GM23338 (cell line): ENCODE measurements around the gene BCAM. TPM values are rescaled to one million over a fixed set of nuclear protein-coding genes. Genes with fewer than 3 reads are reported as not detected.

Source experiments
- ATAC-seq: fragments of 200-7000 bp; cut with Tn5 transposase; 3 replicates; pipeline ENCODE4 v1.9.1; 2020
- DNase-seq: peaks from one replicate; pipeline ENCODE4 v3.0.0-alpha.2; 2015; ENCODE audit warnings: low spot score
- H2AFZ ChIP-seq: fragments of 200-600 bp; sonication (generic); 2 replicates; pipeline ENCODE4 v1.8.0; 2016; ENCODE audit warnings: antibody characterized with exemption, mild to moderate bottlenecking, moderate library complexity
- H3F3A ChIP-seq: fragments of 200-600 bp; sonication (generic); replicated peaks from 2 replicates; pipeline ENCODE4 v1.8.0; 2017; ENCODE audit warnings: antibody characterized with exemption, mixed run types, low read depth
- H3K27ac ChIP-seq: fragments of 200-600 bp; sonication (generic); 2 replicates; pipeline ENCODE4 v1.6.1; 2016; ENCODE audit warnings: low read depth
- H3K27me3 ChIP-seq: fragments of 200-600 bp; sonication (generic); 2 replicates; pipeline ENCODE4 v1.8.0; 2016; ENCODE audit warnings: mild to moderate bottlenecking, mixed run types, moderate library complexity; ENCODE audit not compliant: insufficient read depth
- H3K36me3 ChIP-seq: fragments of 200-600 bp; sonication (generic); 2 replicates; pipeline ENCODE4 v1.8.0; 2016; ENCODE audit warnings: mild to moderate bottlenecking; ENCODE audit not compliant: insufficient read depth
- H3K4me1 ChIP-seq: fragments of 200-600 bp; sonication (generic); 2 replicates; pipeline ENCODE4 v1.8.0; 2016; ENCODE audit warnings: mild to moderate bottlenecking, moderate library complexity; ENCODE audit not compliant: insufficient read depth
- H3K4me2 ChIP-seq: fragments of 200-600 bp; sonication (generic); 2 replicates; pipeline ENCODE4 v1.7.1; 2017; ENCODE audit warnings: mixed run types
- H3K4me3 ChIP-seq: fragments of 200-600 bp; sonication (generic); 2 replicates; pipeline ENCODE4 v1.6.1; 2016; ENCODE audit warnings: mixed run types
- H3K79me2 ChIP-seq: fragments of 200-600 bp; sonication (generic); replicated peaks from 2 replicates; pipeline ENCODE4 v1.8.0; 2017; ENCODE audit warnings: mild to moderate bottlenecking; ENCODE audit not compliant: insufficient read depth
- H3K9me2 ChIP-seq: fragments of 200-600 bp; sonication (generic); 2 replicates; pipeline ENCODE4 v1.8.0; 2017; ENCODE audit not compliant: insufficient read depth
- H4K20me1 ChIP-seq: fragments of 200-600 bp; sonication (generic); replicated peaks from 2 replicates; pipeline ENCODE4 v1.8.0; 2017; ENCODE audit warnings: mild to moderate bottlenecking; ENCODE audit not compliant: insufficient read depth
- H3K27ac Mint-ChIP-seq: 2 replicates; pipeline ENCODE4 v1.8.0; 2020; ENCODE audit warnings: inconsistent platforms, mild to moderate bottlenecking, moderate library complexity, mixed read lengths
- H3K27me3 Mint-ChIP-seq: 3 replicates; pipeline ENCODE4 v1.8.0; 2022; ENCODE audit warnings: low read depth, mild to moderate bottlenecking, moderate library complexity, mixed read lengths, inconsistent platforms; ENCODE audit not compliant: insufficient read depth, poor library complexity
- H3K36me3 Mint-ChIP-seq: 3 replicates; pipeline ENCODE4 v1.8.0; 2021; ENCODE audit warnings: low read depth, mild to moderate bottlenecking, inconsistent platforms, moderate library complexity, mixed read lengths
- H3K4me1 Mint-ChIP-seq: 3 replicates; pipeline ENCODE4 v1.8.0; 2020; ENCODE audit warnings: mild to moderate bottlenecking, inconsistent platforms, mixed read lengths
- H3K4me3 Mint-ChIP-seq: 3 replicates; pipeline ENCODE4 v1.8.0; 2021; ENCODE audit warnings: moderate library complexity, mild to moderate bottlenecking, inconsistent platforms, mixed read lengths
- H3K9me3 Mint-ChIP-seq: 3 replicates; pipeline ENCODE4 v1.8.0; 2020; ENCODE audit warnings: moderate library complexity, mild to moderate bottlenecking, inconsistent platforms, mixed read lengths
- CREB1 ChIP-seq: fragments of 250-450 bp; sonication (Bioruptor Pico); IDR thresholded peaks from 2 replicates; pipeline ENCODE4 v1.5.0; 2020; ENCODE audit warnings: low read depth, mild to moderate bottlenecking, moderate library complexity
- EZH2 ChIP-seq: fragments of 200-600 bp; sonication (generic); IDR thresholded peaks from one replicate; pipeline ENCODE4 v1.8.0; 2017; ENCODE audit warnings: antibody characterized with exemption, mild to moderate bottlenecking, low read depth; ENCODE audit not compliant: unreplicated experiment
- EZH2phosphoT487 ChIP-seq: fragments of 200-600 bp; sonication (generic); IDR thresholded peaks from one replicate; pipeline ENCODE4 v1.8.1; 2018; ENCODE audit warnings: antibody characterized with exemption; ENCODE audit not compliant: unreplicated experiment
- JUNB ChIP-seq: IDR thresholded peaks from one replicate; pipeline ENCODE4 v1.6.1; 2016; ENCODE audit warnings: antibody characterized with exemption; ENCODE audit not compliant: unreplicated experiment
- NANOG ChIP-seq: IDR thresholded peaks from 2 replicates; pipeline ENCODE4 v1.6.1; 2016; ENCODE audit warnings: antibody characterized with exemption, borderline replicate concordance
- POLR2AphosphoS5 ChIP-seq: IDR thresholded peaks from 2 replicates; pipeline ENCODE4 v1.6.1; 2016; ENCODE audit warnings: antibody characterized with exemption, low read depth
- STAT1 ChIP-seq: IDR thresholded peaks from one replicate; pipeline ENCODE4 v1.6.1; 2016; ENCODE audit warnings: antibody characterized with exemption; ENCODE audit not compliant: unreplicated experiment
- ZNF114 ChIP-seq: fragments of 250-450 bp; sonication (Bioruptor Pico); IDR thresholded peaks from 2 replicates; pipeline ENCODE4 v1.5.0; 2020; ENCODE audit warnings: mild to moderate bottlenecking, moderate library complexity
- ZNF331 ChIP-seq: fragments of 250-450 bp; sonication (Bioruptor Pico); IDR thresholded peaks from 2 replicates; pipeline ENCODE4 v1.5.0; 2020; ENCODE audit warnings: low read depth, mild to moderate bottlenecking, moderate library complexity
- polyA plus RNA-seq: library from polyadenylated mRNA; unstranded; fragments of >200 nt; fragmentation: Nextera tagmentation; extraction: Ambion mirVana; gene quantifications from 2 replicates; pipeline ENCODE4 v1.2.1, GENCODE V29; 2016
- total RNA-seq: library from RNA; depleted of rRNA; stranded (reverse); fragments of >200 nt; shearing (Covaris generic); gene quantifications from 2 replicates; pipeline ENCODE4 v1.2.3, GENCODE V29; 2014
- TF ChIP-seq, protein P1 (sequence below): fragments of 250-450 bp; sonication (Bioruptor Pico); IDR thresholded peaks from 2 replicates; pipeline ENCODE4 v1.5.0; 2020; ENCODE audit warnings: mild to moderate bottlenecking, moderate library complexity
- TF ChIP-seq, protein P2 (sequence below): IDR thresholded peaks from 2 replicates; pipeline ENCODE4 v1.6.1; 2016; ENCODE audit warnings: antibody characterized with exemption
- TF ChIP-seq, protein P3 (sequence below): IDR thresholded peaks from one replicate; pipeline ENCODE4 v1.6.1; 2018; ENCODE audit warnings: antibody characterized with exemption; ENCODE audit not compliant: unreplicated experiment
- TF ChIP-seq, protein P4 (sequence below), 2 experiments: fragments of 200-600 bp in 1 of 2; sonication (generic) in 1 of 2; conservative IDR thresholded peaks; 2 replicates each; pipeline versions ENCODE4 v1.5.1 to v1.6.1; 2016 to 2017; ENCODE audit warnings: antibody characterized with exemption in 2 of 2, low read depth in 2 of 2, mild to moderate bottlenecking in 2 of 2, moderate library complexity in 1 of 2

Gene BCAM
- total and polyA plus RNA-seq, 2 experiments from 2014 or later = 33.3 to 100 TPM

DNA sequence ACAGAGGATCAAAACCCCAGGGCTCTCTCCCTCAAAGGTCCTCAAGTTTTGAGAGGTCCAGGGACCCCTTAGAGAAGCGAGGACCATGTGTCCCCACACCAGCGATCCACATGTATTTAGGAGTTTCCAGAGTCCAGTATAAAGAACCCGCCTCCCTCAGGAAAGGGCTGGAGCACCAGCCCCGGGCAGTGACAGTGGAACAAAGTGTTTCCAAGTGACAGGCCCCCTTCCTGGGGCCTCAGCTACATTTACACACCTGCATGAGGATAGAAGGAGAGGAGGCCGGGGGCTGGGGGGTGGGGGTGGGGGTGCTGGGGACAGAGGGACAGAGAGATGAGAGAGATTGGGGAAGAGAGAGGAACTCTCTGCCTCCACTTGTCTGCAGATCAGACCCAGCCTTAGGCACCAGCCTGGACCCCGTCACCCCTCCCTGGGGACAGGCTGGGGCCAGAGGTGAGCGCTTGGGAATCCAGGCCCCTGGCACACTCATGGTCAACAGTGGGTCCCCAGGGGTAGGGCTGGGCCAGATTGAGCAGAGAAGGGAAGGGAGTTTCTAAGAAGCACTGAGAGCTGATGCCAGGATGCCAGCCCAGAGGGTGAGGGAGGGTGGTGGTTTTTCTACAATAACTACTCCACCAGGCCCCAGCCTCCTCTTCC lies 802 bp downstream of the BCAM start:
- Histone ChIP-seq H3F3A (0 out of 2 replicates have a peak, but pooled peaks cover 6% of the 10 kb centered on the region), H2AFZ (no peak overlapping the region), H3K79me2 (no peaks in the 10 kb centered on the region), H3K4me1 (peaks cover 34% of the 10 kb centered on the region), H3K36me3 (no peaks in the 10 kb centered on the region), H3K4me3 (peak overlapping the region; percentile 85), H3K9me2 (no peaks in the 10 kb centered on the region), H4K20me1 (peaks cover 9% of the 10 kb centered on the region), H3K27ac (no peak overlapping the region), H3K4me2 (peak overlapping the region; percentile 99), H3K27me3 (peaks cover 29% of the 10 kb centered on the region)
- ATAC-seq (no peak), DNase-seq (no peak)
- H3K27ac Mint-ChIP-seq = no peak overlapping the region; the same call in 1 of the 2 replicates
- TF ChIP-seq CREB1 (no peak), ZNF114 (CRISPR knock-in tag) (no peak), STAT1 (no peak), EZH2 (no peak), POLR2AphosphoS5 (no peak), NANOG (no peak), ZNF331 (no peak), JUNB (no peak), EZH2phosphoT487 (no peak)
- TF ChIP-seq, protein P1, sequence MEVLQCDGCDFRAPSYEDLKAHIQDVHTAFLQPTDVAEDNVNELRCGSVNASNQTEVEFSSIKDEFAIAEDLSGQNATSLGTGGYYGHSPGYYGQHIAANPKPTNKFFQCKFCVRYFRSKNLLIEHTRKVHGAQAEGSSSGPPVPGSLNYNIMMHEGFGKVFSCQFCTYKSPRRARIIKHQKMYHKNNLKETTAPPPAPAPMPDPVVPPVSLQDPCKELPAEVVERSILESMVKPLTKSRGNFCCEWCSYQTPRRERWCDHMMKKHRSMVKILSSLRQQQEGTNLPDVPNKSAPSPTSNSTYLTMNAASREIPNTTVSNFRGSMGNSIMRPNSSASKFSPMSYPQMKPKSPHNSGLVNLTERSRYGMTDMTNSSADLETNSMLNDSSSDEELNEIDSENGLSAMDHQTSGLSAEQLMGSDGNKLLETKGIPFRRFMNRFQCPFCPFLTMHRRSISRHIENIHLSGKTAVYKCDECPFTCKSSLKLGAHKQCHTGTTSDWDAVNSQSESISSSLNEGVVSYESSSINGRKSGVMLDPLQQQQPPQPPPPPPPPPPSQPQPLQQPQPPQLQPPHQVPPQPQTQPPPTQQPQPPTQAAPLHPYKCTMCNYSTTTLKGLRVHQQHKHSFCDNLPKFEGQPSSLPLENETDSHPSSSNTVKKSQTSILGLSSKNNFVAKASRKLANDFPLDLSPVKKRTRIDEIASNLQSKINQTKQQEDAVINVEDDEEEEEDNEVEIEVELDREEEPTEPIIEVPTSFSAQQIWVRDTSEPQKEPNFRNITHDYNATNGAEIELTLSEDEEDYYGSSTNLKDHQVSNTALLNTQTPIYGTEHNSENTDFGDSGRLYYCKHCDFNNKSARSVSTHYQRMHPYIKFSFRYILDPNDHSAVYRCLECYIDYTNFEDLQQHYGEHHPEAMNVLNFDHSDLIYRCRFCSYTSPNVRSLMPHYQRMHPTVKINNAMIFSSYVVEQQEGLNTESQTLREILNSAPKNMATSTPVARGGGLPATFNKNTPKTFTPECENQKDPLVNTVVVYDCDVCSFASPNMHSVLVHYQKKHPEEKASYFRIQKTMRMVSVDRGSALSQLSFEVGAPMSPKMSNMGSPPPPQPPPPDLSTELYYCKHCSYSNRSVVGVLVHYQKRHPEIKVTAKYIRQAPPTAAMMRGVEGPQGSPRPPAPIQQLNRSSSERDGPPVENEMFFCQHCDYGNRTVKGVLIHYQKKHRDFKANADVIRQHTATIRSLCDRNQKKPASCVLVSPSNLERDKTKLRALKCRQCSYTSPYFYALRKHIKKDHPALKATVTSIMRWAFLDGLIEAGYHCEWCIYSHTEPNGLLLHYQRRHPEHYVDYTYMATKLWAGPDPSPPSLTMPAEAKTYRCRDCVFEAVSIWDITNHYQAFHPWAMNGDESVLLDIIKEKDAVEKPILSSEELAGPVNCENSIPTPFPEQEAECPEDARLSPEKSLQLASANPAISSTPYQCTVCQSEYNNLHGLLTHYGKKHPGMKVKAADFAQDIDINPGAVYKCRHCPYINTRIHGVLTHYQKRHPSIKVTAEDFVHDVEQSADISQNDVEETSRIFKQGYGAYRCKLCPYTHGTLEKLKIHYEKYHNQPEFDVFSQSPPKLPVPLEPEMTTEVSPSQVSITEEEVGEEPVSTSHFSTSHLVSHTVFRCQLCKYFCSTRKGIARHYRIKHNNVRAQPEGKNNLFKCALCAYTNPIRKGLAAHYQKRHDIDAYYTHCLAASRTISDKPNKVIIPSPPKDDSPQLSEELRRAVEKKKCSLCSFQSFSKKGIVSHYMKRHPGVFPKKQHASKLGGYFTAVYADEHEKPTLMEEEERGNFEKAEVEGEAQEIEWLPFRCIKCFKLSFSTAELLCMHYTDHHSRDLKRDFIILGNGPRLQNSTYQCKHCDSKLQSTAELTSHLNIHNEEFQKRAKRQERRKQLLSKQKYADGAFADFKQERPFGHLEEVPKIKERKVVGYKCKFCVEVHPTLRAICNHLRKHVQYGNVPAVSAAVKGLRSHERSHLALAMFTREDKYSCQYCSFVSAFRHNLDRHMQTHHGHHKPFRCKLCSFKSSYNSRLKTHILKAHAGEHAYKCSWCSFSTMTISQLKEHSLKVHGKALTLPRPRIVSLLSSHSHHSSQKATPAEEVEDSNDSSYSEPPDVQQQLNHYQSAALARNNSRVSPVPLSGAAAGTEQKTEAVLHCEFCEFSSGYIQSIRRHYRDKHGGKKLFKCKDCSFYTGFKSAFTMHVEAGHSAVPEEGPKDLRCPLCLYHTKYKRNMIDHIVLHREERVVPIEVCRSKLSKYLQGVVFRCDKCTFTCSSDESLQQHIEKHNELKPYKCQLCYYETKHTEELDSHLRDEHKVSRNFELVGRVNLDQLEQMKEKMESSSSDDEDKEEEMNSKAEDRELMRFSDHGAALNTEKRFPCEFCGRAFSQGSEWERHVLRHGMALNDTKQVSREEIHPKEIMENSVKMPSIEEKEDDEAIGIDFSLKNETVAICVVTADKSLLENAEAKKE (CRISPR knock-in tag) = no peak
- TF ChIP-seq, protein P2, sequence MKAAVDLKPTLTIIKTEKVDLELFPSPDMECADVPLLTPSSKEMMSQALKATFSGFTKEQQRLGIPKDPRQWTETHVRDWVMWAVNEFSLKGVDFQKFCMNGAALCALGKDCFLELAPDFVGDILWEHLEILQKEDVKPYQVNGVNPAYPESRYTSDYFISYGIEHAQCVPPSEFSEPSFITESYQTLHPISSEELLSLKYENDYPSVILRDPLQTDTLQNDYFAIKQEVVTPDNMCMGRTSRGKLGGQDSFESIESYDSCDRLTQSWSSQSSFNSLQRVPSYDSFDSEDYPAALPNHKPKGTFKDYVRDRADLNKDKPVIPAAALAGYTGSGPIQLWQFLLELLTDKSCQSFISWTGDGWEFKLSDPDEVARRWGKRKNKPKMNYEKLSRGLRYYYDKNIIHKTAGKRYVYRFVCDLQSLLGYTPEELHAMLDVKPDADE = no peak
- TF ChIP-seq, protein P3, sequence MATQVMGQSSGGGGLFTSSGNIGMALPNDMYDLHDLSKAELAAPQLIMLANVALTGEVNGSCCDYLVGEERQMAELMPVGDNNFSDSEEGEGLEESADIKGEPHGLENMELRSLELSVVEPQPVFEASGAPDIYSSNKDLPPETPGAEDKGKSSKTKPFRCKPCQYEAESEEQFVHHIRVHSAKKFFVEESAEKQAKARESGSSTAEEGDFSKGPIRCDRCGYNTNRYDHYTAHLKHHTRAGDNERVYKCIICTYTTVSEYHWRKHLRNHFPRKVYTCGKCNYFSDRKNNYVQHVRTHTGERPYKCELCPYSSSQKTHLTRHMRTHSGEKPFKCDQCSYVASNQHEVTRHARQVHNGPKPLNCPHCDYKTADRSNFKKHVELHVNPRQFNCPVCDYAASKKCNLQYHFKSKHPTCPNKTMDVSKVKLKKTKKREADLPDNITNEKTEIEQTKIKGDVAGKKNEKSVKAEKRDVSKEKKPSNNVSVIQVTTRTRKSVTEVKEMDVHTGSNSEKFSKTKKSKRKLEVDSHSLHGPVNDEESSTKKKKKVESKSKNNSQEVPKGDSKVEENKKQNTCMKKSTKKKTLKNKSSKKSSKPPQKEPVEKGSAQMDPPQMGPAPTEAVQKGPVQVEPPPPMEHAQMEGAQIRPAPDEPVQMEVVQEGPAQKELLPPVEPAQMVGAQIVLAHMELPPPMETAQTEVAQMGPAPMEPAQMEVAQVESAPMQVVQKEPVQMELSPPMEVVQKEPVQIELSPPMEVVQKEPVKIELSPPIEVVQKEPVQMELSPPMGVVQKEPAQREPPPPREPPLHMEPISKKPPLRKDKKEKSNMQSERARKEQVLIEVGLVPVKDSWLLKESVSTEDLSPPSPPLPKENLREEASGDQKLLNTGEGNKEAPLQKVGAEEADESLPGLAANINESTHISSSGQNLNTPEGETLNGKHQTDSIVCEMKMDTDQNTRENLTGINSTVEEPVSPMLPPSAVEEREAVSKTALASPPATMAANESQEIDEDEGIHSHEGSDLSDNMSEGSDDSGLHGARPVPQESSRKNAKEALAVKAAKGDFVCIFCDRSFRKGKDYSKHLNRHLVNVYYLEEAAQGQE = no peak
- TF ChIP-seq, protein P4, sequence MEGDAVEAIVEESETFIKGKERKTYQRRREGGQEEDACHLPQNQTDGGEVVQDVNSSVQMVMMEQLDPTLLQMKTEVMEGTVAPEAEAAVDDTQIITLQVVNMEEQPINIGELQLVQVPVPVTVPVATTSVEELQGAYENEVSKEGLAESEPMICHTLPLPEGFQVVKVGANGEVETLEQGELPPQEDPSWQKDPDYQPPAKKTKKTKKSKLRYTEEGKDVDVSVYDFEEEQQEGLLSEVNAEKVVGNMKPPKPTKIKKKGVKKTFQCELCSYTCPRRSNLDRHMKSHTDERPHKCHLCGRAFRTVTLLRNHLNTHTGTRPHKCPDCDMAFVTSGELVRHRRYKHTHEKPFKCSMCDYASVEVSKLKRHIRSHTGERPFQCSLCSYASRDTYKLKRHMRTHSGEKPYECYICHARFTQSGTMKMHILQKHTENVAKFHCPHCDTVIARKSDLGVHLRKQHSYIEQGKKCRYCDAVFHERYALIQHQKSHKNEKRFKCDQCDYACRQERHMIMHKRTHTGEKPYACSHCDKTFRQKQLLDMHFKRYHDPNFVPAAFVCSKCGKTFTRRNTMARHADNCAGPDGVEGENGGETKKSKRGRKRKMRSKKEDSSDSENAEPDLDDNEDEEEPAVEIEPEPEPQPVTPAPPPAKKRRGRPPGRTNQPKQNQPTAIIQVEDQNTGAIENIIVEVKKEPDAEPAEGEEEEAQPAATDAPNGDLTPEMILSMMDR (conservative IDR thresholded peaks at IDR 0.05; ENCODE audit: low read depth in 2 of 2) = no peak
- H3K4me3 Mint-ChIP-seq = peak overlapping the region; percentile 81
- H3K36me3 Mint-ChIP-seq = peaks cover 25% of the 10 kb centered on the region
- peaks cover 29% of the 10 kb centered on the region for H3K27me3 Mint-ChIP-seq
- H3K9me3 Mint-ChIP-seq = no peaks in the 10 kb centered on the region; the same call in 1 of the 3 replicates
- H3K4me1 Mint-ChIP-seq = peaks cover 44% of the 10 kb centered on the region
